HL-60 (cell line): Measurements from ENCODE around the gene IRX6.

Source experiments
- DNase-seq, 2 experiments: peaks; one replicate each; pipeline ENCODE4 v3.0.0-alpha.2; 2010 to 2020; ENCODE audit warnings: low read depth in 1 of 2, low spot score in 1 of 2
- H3K27ac ChIP-seq: fragments of 250-450 bp; sonication (Bioruptor Pico); replicated peaks from 2 replicates; pipeline ENCODE4 v1.5.1; 2020; ENCODE audit warnings: mild to moderate bottlenecking, moderate library complexity
- H3K27me3 ChIP-seq: fragments of 250-450 bp; sonication (Bioruptor Pico); 2 replicates; pipeline ENCODE4 v1.5.1; 2021; ENCODE audit warnings: mild to moderate bottlenecking, moderate library complexity; ENCODE audit not compliant: insufficient read depth, poor library complexity, severe bottlenecking
- H3K4me3 ChIP-seq: replicated peaks from 2 replicates; pipeline ENCODE4 v1.5.1; 2011; ENCODE audit warnings: mild to moderate bottlenecking, control low read depth, low read length; ENCODE audit not compliant: insufficient read depth
- GABPA ChIP-seq: IDR thresholded peaks from 2 replicates; pipeline ENCODE4 v1.6.1; 2012; ENCODE audit warnings: low read depth
- POLR2AphosphoS5 ChIP-seq: IDR thresholded peaks from 2 replicates; pipeline ENCODE4 v1.6.1; 2012; ENCODE audit warnings: low read depth
- SPI1 ChIP-seq: IDR thresholded peaks from 2 replicates; pipeline ENCODE4 v1.6.1; 2012; ENCODE audit warnings: low read depth, mild to moderate bottlenecking, borderline replicate concordance
- TF ChIP-seq, protein P1 (sequence below): IDR thresholded peaks from 2 replicates; pipeline ENCODE4 v1.6.1; 2012; ENCODE audit warnings: low read depth; ENCODE audit not compliant: insufficient replicate concordance
- TF ChIP-seq, protein P2 (sequence below): IDR thresholded peaks from one replicate; pipeline ENCODE4 v1.5.1; 2011; ENCODE audit warnings: low read length, control low read depth, inconsistent platforms; ENCODE audit not compliant: insufficient read depth

Gene IRX6

GRCh38 chr16:55349867-55350266, 25.9 kb downstream of the IRX6 start:
- H3K27me3 ChIP-seq, result no peaks in the 10 kb centered on the region
- no peak overlapping the region for H3K27ac ChIP-seq
- H3K4me3 ChIP-seq, result no peak overlapping the region
- TF ChIP-seq GABPA, result no peak
- TF ChIP-seq, protein P1, sequence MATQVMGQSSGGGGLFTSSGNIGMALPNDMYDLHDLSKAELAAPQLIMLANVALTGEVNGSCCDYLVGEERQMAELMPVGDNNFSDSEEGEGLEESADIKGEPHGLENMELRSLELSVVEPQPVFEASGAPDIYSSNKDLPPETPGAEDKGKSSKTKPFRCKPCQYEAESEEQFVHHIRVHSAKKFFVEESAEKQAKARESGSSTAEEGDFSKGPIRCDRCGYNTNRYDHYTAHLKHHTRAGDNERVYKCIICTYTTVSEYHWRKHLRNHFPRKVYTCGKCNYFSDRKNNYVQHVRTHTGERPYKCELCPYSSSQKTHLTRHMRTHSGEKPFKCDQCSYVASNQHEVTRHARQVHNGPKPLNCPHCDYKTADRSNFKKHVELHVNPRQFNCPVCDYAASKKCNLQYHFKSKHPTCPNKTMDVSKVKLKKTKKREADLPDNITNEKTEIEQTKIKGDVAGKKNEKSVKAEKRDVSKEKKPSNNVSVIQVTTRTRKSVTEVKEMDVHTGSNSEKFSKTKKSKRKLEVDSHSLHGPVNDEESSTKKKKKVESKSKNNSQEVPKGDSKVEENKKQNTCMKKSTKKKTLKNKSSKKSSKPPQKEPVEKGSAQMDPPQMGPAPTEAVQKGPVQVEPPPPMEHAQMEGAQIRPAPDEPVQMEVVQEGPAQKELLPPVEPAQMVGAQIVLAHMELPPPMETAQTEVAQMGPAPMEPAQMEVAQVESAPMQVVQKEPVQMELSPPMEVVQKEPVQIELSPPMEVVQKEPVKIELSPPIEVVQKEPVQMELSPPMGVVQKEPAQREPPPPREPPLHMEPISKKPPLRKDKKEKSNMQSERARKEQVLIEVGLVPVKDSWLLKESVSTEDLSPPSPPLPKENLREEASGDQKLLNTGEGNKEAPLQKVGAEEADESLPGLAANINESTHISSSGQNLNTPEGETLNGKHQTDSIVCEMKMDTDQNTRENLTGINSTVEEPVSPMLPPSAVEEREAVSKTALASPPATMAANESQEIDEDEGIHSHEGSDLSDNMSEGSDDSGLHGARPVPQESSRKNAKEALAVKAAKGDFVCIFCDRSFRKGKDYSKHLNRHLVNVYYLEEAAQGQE, result no peak
- no peak for TF ChIP-seq POLR2AphosphoS5
- TF ChIP-seq, protein P2, sequence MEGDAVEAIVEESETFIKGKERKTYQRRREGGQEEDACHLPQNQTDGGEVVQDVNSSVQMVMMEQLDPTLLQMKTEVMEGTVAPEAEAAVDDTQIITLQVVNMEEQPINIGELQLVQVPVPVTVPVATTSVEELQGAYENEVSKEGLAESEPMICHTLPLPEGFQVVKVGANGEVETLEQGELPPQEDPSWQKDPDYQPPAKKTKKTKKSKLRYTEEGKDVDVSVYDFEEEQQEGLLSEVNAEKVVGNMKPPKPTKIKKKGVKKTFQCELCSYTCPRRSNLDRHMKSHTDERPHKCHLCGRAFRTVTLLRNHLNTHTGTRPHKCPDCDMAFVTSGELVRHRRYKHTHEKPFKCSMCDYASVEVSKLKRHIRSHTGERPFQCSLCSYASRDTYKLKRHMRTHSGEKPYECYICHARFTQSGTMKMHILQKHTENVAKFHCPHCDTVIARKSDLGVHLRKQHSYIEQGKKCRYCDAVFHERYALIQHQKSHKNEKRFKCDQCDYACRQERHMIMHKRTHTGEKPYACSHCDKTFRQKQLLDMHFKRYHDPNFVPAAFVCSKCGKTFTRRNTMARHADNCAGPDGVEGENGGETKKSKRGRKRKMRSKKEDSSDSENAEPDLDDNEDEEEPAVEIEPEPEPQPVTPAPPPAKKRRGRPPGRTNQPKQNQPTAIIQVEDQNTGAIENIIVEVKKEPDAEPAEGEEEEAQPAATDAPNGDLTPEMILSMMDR, result no peak
- TF ChIP-seq SPI1, result no peak
- DNase-seq, result no peak

- TF ChIP-seq, protein P1, result no peak
- no peak for TF ChIP-seq GABPA
- TF ChIP-seq SPI1, result no peak
- TF ChIP-seq, protein P2, result no peak
- TF ChIP-seq POLR2AphosphoS5, result no peak
- no peak for DNase-seq
- Histone ChIP-seq H3K27ac (peak overlapping the region; percentile 25; the same call in 1 of the 2 replicates), H3K27me3 (no peaks in the 10 kb centered on the region), H3K4me3 (no peak overlapping the region)
Observed at GRCh38 chr16:55350984-55351383, 27.0 kb downstream of the IRX6 start.

- DNase-seq, result no peak
- Histone ChIP-seq H3K27ac (no peak overlapping the region), H3K4me3 (no peak overlapping the region), H3K27me3 (no peaks in the 10 kb centered on the region)
- TF ChIP-seq SPI1 (no peak), GABPA (no peak), POLR2AphosphoS5 (no peak)
- TF ChIP-seq, protein P1, result no peak
Observed at GRCh38 chr16:55351936-55352335, 27.9 kb downstream of the IRX6 start.

DNA sequence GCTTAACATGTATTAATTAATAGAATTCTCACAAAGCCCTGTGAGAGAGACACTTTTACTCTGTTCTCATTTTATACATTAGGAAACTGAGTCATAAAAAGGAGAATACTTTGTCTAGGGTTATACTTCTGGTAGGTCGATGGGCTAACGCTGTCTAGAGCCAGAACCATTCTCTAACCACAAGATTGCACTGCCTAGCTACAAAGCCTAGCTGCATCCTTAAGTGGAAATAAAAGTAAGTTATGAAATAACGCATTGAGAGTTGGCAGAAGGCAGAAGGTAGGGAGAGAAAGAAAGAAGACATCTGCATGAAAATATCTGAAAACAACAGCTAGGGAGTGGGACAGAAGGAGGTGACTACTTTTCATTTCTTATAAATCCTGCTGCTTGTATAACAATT, 33.2 kb downstream of the IRX6 start:
- no peak overlapping the region for H3K4me3 ChIP-seq
- peak; percentile 62 to 66 for DNase-seq
- TF ChIP-seq, protein P2, result no peak
- TF ChIP-seq, protein P1, result no peak
- no peak for TF ChIP-seq SPI1
- TF ChIP-seq POLR2AphosphoS5, result no peak; the same call in 1 of the 2 replicates
- no peak for TF ChIP-seq GABPA

More for the DNA sequence above, 33.2 kb downstream of the IRX6 start:
- Histone ChIP-seq H3K27ac (peak overlapping the region; percentile 66), H3K27me3 (no peaks in the 10 kb centered on the region)
